ENCODE data around the gene NPBWR2.

DNA sequence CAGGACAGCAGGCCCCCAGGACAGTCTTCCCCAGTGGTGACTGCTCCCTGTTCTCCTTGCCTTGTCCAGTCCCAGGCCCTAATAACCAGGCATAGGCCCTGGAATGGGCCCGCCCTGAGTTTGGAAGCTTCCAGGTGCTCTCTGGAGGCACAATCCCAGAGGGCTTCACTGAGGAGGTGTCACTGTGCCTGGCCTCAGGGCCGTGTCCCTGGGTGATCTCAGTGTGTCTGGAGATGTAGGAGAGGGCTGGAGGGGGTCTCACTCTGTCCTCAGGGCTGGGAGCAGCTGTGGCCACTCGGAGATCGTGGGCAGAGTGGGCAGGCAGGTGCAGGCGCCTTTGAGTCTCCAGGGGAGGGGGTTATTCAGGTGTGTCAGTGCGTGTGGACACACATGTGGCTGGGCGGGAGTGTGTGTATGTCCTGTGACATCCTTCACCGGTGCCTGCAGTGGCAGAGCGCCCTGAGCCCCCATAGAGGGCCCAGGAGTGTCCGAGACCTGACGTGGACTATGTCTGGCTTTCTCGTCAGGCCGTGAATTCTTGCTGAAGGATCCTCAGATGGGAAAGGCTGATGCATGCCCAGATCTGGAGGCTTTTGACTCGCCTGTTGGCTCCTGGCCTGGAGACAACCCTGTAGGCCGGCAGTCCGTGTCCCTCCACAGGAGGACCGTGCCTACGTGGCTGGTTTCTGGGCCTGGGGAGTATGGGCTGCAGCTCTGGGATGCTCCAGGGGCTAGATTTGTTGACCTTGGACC is 5.5 kb upstream of the NPBWR2 start:
- TF ChIP-seq CTCF (IDR thresholded peaks at IDR 0.05; ENCODE audit: low read length), result no peak
- no peak for TF ChIP-seq EZH2 (IDR thresholded peaks at IDR 0.05; ENCODE audit: borderline replicate concordance, low read length)
